Neural progenitor cell (in vitro differentiated cells): ENCODE results near the gene GALR2. TPM values are rescaled to one million over a fixed set of nuclear protein-coding genes. Genes with fewer than 3 reads are reported as not detected.
A peak's percentile ranks its signal among the peaks of the same experiment; 100 is the strongest.

Source experiments
- DNase-seq: peaks from one replicate; pipeline ENCODE4 v3.0.0-alpha.2; 2016; ENCODE audit warnings: low spot score
- H2AFZ ChIP-seq: fragments of 200-600 bp; sonication (generic); replicated peaks from 2 replicates; pipeline ENCODE4 v1.6.1; 2016; ENCODE audit warnings: antibody characterized with exemption
- H3F3A ChIP-seq: fragments of 200-600 bp; sonication (generic); 2 replicates; pipeline ENCODE4 v1.6.1; 2016; ENCODE audit warnings: antibody characterized with exemption, low read depth
- H3K27ac ChIP-seq: fragments of 200-600 bp; sonication (generic); 2 replicates; pipeline ENCODE4 v1.5.1; 2016; ENCODE audit warnings: mild to moderate bottlenecking
- H3K27me3 ChIP-seq: fragments of 200-600 bp; sonication (generic); 2 replicates; pipeline ENCODE4 v1.6.1; 2016; ENCODE audit warnings: mild to moderate bottlenecking, moderate library complexity
- H3K36me3 ChIP-seq: fragments of 200-600 bp; sonication (generic); 2 replicates; pipeline ENCODE4 v1.5.1; 2016
- H3K4me1 ChIP-seq: fragments of 200-600 bp; sonication (generic); 2 replicates; pipeline ENCODE4 v1.6.1; 2016; ENCODE audit warnings: mixed run types
- H3K4me2 ChIP-seq: fragments of 200-600 bp; sonication (generic); 2 replicates; pipeline ENCODE4 v1.6.1; 2016
- H3K4me3 ChIP-seq: fragments of 200-600 bp; sonication (generic); 2 replicates; pipeline ENCODE4 v1.5.1; 2016
- H3K79me2 ChIP-seq: fragments of 200-600 bp; sonication (generic); 2 replicates; pipeline ENCODE4 v1.6.1; 2016; ENCODE audit warnings: low read depth
- H3K9ac ChIP-seq: fragments of 200-600 bp; sonication (generic); 2 replicates; pipeline ENCODE4 v1.6.1; 2016
- H3K9me3 ChIP-seq: fragments of 200-600 bp; sonication (generic); 2 replicates; pipeline ENCODE4 v1.5.1; 2016; ENCODE audit warnings: low read depth
- H4K20me1 ChIP-seq: fragments of 200-600 bp; sonication (generic); 2 replicates; pipeline ENCODE4 v1.6.1; 2016; ENCODE audit warnings: low read depth
- H3K27ac Mint-ChIP-seq: 3 replicates; pipeline ENCODE4 v1.8.0; 2021; ENCODE audit warnings: mixed read lengths
- H3K27me3 Mint-ChIP-seq: 2 replicates; pipeline ENCODE4 v1.8.0; 2022; ENCODE audit warnings: low read depth, mild to moderate bottlenecking, inconsistent platforms, moderate library complexity, mixed read lengths; ENCODE audit not compliant: insufficient read depth
- H3K36me3 Mint-ChIP-seq: 3 replicates; pipeline ENCODE4 v1.8.0; 2021; ENCODE audit warnings: mixed read lengths
- H3K4me1 Mint-ChIP-seq: 3 replicates; pipeline ENCODE4 v1.8.0; 2021; ENCODE audit warnings: mixed read lengths
- H3K4me3 Mint-ChIP-seq: 3 replicates; pipeline ENCODE4 v1.8.0; 2021; ENCODE audit warnings: mild to moderate bottlenecking, moderate library complexity, mixed read lengths
- H3K9me3 Mint-ChIP-seq: 3 replicates; pipeline ENCODE4 v1.8.0; 2020; ENCODE audit warnings: mixed read lengths
- CTCF ChIP-seq: fragments of 200-600 bp; sonication (generic); IDR thresholded peaks from 2 replicates; pipeline ENCODE4 v1.5.1; 2017; ENCODE audit warnings: antibody characterized with exemption, mild to moderate bottlenecking
- EZH2 ChIP-seq: fragments of 200-600 bp; sonication (generic); IDR thresholded peaks from 2 replicates; pipeline ENCODE4 v1.6.1; 2017; ENCODE audit warnings: antibody characterized with exemption, mild to moderate bottlenecking, moderate library complexity
- EZH2phosphoT487 ChIP-seq: fragments of 200-600 bp; sonication (generic); IDR thresholded peaks from 2 replicates; pipeline ENCODE4 v1.6.1; 2017; ENCODE audit warnings: antibody characterized with exemption
- total RNA-seq: library from RNA; depleted of rRNA; stranded (reverse); fragments of >200 nt; gene quantifications from 2 replicates; pipeline ENCODE4 v1.2.3, GENCODE V29; 2015; ENCODE audit warnings: low replicate concordance

GALR2 gene
- total RNA-seq, result not detected in 2 replicates

GRCh38 chr17:76074390-76075363 lies at the start of gene GALR2:
Gene GALR2, plus strand, starts transcription at chr17:76074781. Its CDS starts 103 bp downstream, at chr17:76074884.
- peak; percentile 70 for DNase-seq
- no peaks in the 10 kb centered on the region for H3K9me3 Mint-ChIP-seq

GRCh38 chr17:76025294-76025693 lies 49.3 kb upstream of the GALR2 start:
- peaks cover 5% of the 10 kb centered on the region for H4K20me1 ChIP-seq
- H3F3A ChIP-seq, result peaks cover 17% of the 10 kb centered on the region
- no peak for DNase-seq
- no peaks in the 10 kb centered on the region for H3K79me2 ChIP-seq
- H3K36me3 ChIP-seq, result no peaks in the 10 kb centered on the region
- Mint-ChIP-seq H3K27ac (no peak overlapping the region), H3K36me3 (no peaks in the 10 kb centered on the region), H3K9me3 (no peaks in the 10 kb centered on the region), H3K27me3 (no peaks in the 10 kb centered on the region), H3K4me1 (peaks cover 14% of the 10 kb centered on the region), H3K4me3 (no peak overlapping the region)
- no peak overlapping the region for H3K9ac ChIP-seq
- no peaks in the 10 kb centered on the region for H3K27me3 ChIP-seq
- H2AFZ ChIP-seq, result no peak overlapping the region
- H3K4me1 ChIP-seq, result peaks cover 5% of the 10 kb centered on the region
- H3K4me3 ChIP-seq, result no peak overlapping the region
- no peaks in the 10 kb centered on the region for H3K9me3 ChIP-seq
- TF ChIP-seq EZH2phosphoT487 (no peak), CTCF (no peak), EZH2 (no peak)
- H3K4me2 ChIP-seq, result no peak overlapping the region
- no peak overlapping the region for H3K27ac ChIP-seq

More at GRCh38 chr17:76074390-76075363, at the start of gene GALR2:
- TF ChIP-seq EZH2phosphoT487 (peak; percentile 89), EZH2 (peak; percentile 94), CTCF (no peak)
- Histone ChIP-seq H4K20me1 (peaks cover 60% of the 10 kb centered on the region), H3K9ac (no peak within 1 kb of the TSS), H3K36me3 (no peaks in the 10 kb centered on the region), H3K9me3 (no peaks in the 10 kb centered on the region), H3K4me1 (peaks cover 42% of the 10 kb centered on the region), H2AFZ (peak within 1 kb of the TSS; percentile 86), H3F3A (peaks cover 17% of the 10 kb centered on the region), H3K79me2 (peaks cover 25% of the 10 kb centered on the region), H3K4me3 (peak within 1 kb of the TSS; percentile 52), H3K4me2 (peak within 1 kb of the TSS; percentile 91), H3K27ac (no peak within 1 kb of the TSS), H3K27me3 (peaks cover 70% of the 10 kb centered on the region)
- H3K4me3 Mint-ChIP-seq, result peak within 1 kb of the TSS; percentile 80
- no peak within 1 kb of the TSS for H3K27ac Mint-ChIP-seq
- H3K4me1 Mint-ChIP-seq, result peaks cover 27% of the 10 kb centered on the region
- peaks cover 58% of the 10 kb centered on the region for H3K27me3 Mint-ChIP-seq
- no peaks in the 10 kb centered on the region for H3K36me3 Mint-ChIP-seq

GRCh38 chr17:76026714-76027158 lies 47.8 kb upstream of the GALR2 start:
- TF ChIP-seq EZH2phosphoT487, result no peak
- TF ChIP-seq EZH2, result no peak
- TF ChIP-seq CTCF, result no peak
- Histone ChIP-seq H4K20me1 (peaks cover 5% of the 10 kb centered on the region), H3K4me1 (peaks cover 5% of the 10 kb centered on the region), H3F3A (peaks cover 21% of the 10 kb centered on the region), H3K27me3 (no peaks in the 10 kb centered on the region), H3K9me3 (no peaks in the 10 kb centered on the region), H3K9ac (no peak overlapping the region), H3K36me3 (no peaks in the 10 kb centered on the region), H3K4me3 (no peak overlapping the region), H3K79me2 (no peaks in the 10 kb centered on the region), H2AFZ (no peak overlapping the region), H3K4me2 (no peak overlapping the region), H3K27ac (no peak overlapping the region)
- DNase-seq, result no peak
- Mint-ChIP-seq H3K27me3 (peaks cover 3% of the 10 kb centered on the region), H3K4me1 (peaks cover 14% of the 10 kb centered on the region), H3K27ac (no peak overlapping the region), H3K9me3 (no peaks in the 10 kb centered on the region), H3K36me3 (no peaks in the 10 kb centered on the region), H3K4me3 (no peak overlapping the region)
